ENCODE measurements around the gene AMELX. TPM values are rescaled to one million over a fixed set of nuclear protein-coding genes. Genes with fewer than 3 reads are reported as not detected.

Gene AMELX
- total RNA-seq, 2 donors from 2014 or later, result not detected

DNA sequence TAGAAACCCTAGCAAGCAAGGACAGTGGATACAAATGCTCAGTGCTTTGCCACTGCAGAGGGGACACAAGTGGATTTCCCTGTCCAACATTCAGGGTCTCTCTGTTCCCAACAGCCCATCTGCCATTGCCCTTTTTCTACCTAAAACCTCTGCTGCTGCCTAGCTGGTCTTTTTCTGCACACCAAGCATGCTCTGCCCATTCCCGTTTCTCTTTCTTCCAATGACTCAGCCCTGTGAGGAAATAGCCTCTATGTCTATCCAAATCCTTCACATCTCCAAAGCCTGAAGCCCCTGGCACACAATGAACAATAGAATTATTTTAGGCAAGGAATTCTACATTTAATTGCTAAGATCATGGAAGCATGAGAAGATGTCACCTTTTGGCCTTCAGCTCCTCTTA, 5.7 kb upstream of the AMELX start:
- Histone ChIP-seq H3K4me1 (ENCODE audit: control insufficient read depth, insufficient read depth, low read length) (no peaks in the 10 kb centered on the region), H3K4me3 (ENCODE audit: low read length) (no peak overlapping the region), H3K9ac (ENCODE audit: extremely low read depth, low read length, poor library complexity, severe bottlenecking) (no peak overlapping the region), H3K9me3 (ENCODE audit: control insufficient read depth, low read length) (no peaks in the 10 kb centered on the region), H3K27me3 (ENCODE audit: control insufficient read depth, insufficient read depth, low read length, poor library complexity, severe bottlenecking) (no peaks in the 10 kb centered on the region), H3K27ac (ENCODE audit: low read depth, low read length) (no peak overlapping the region), H3K36me3 (ENCODE audit: control insufficient read depth, insufficient read depth, low read length) (no peaks in the 10 kb centered on the region)
- Mint-ChIP-seq H3K27ac (no peak overlapping the region), H3K4me1 (no peaks in the 10 kb centered on the region), H3K4me3 (no peak overlapping the region), H3K36me3 (ENCODE audit: low read depth) (no peaks in the 10 kb centered on the region), H3K27me3 (ENCODE audit: insufficient read depth) (no peaks in the 10 kb centered on the region), H3K9me3 (peaks cover 35% of the 10 kb centered on the region)
- 95% methylated on average over 1 of the region's 1 CpG; no CpG with 5 or more reads in 1 of the 2 experiments for WGBS, 2 experiments (ENCODE audit: insufficient coverage in 1 of 2, insufficient read length in 1 of 2)
- TF ChIP-seq, protein P1, sequence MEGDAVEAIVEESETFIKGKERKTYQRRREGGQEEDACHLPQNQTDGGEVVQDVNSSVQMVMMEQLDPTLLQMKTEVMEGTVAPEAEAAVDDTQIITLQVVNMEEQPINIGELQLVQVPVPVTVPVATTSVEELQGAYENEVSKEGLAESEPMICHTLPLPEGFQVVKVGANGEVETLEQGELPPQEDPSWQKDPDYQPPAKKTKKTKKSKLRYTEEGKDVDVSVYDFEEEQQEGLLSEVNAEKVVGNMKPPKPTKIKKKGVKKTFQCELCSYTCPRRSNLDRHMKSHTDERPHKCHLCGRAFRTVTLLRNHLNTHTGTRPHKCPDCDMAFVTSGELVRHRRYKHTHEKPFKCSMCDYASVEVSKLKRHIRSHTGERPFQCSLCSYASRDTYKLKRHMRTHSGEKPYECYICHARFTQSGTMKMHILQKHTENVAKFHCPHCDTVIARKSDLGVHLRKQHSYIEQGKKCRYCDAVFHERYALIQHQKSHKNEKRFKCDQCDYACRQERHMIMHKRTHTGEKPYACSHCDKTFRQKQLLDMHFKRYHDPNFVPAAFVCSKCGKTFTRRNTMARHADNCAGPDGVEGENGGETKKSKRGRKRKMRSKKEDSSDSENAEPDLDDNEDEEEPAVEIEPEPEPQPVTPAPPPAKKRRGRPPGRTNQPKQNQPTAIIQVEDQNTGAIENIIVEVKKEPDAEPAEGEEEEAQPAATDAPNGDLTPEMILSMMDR (conservative IDR thresholded peaks at IDR 0.05), result no peak
- DNase-seq, result no peak

DNA sequence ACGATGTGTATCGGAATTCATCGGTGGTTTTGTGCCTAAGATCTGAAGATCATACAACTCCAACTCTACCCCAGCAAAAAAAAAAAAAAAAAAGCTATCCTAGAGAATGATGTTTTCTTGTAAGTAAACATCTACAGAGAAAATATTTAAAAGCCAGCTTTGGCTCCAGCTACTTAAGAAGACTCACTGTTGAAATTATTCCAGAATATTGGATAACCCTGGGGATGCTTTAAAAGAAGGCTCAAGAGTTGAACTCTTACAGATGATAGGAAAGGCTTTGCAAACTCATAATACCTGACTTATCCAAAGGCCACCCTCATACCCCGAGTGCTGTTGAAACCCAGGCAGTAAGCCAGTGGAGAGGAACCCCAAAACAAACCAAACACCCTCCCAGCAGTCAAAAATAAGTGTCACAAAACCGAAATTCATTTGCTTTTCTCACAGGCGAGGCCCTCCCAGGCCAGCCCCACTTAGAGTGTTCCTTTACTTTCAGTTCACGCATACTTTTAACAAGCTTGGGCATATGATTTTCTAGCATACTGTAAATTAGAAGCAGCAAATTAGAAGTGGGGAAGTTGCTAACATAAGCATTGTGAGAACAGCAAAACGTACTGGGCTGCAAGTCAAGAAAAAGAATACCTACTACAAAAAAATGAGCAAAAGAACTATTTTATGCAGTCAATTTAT, 2.7 kb upstream of the AMELX start:
- peaks cover 3% of the 10 kb centered on the region for H3K27me3 Mint-ChIP-seq (ENCODE audit: insufficient read depth)
- Histone ChIP-seq H3K9me3 (ENCODE audit: control insufficient read depth, low read length) (no peaks in the 10 kb centered on the region), H3K9ac (ENCODE audit: extremely low read depth, low read length, poor library complexity, severe bottlenecking) (no peak overlapping the region), H3K4me1 (ENCODE audit: control insufficient read depth, insufficient read depth, low read length) (no peaks in the 10 kb centered on the region), H3K36me3 (ENCODE audit: control insufficient read depth, insufficient read depth, low read length) (no peaks in the 10 kb centered on the region), H3K4me3 (ENCODE audit: low read length) (no peak overlapping the region), H3K27me3 (ENCODE audit: control insufficient read depth, insufficient read depth, low read length, poor library complexity, severe bottlenecking) (no peaks in the 10 kb centered on the region), H3K27ac (ENCODE audit: low read depth, low read length) (no peak overlapping the region)
- WGBS, 2 experiments (ENCODE audit: insufficient coverage in 1 of 2, insufficient read length in 1 of 2), result 98% methylated on average over 4 of the region's 8 CpGs; no CpG with 5 or more reads in 1 of the 2 experiments
- H3K4me1 Mint-ChIP-seq, result no peaks in the 10 kb centered on the region
- DNase-seq, result no peak
- TF ChIP-seq, protein P1 (conservative IDR thresholded peaks at IDR 0.05), result no peak
- no peaks in the 10 kb centered on the region for H3K36me3 Mint-ChIP-seq (ENCODE audit: low read depth)
- H3K4me3 Mint-ChIP-seq, result no peak overlapping the region
- H3K9me3 Mint-ChIP-seq, result peaks cover 19% of the 10 kb centered on the region
- no peak overlapping the region for H3K27ac Mint-ChIP-seq

DNA sequence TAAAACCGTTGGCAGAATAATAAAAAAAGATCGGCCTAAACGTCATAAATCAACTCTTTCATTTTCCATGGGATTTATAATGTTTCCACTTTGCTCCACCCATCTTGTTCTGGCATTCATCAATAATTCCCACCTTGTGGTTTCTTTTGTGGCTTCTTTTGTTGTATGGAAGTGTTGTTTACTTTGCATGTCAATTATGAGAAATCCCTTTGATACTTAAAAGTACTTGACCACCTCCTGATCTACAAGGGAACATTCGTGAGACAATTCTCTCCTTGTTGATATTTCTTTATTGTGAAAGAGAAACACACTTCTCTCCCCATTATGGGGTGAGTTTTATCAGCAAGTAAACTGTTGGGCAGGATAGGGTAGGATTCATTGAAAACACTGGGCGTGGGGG, 2.8 kb downstream of the AMELX start:
- no peaks in the 10 kb centered on the region for H3K36me3 Mint-ChIP-seq (ENCODE audit: low read depth)
- H3K4me1 Mint-ChIP-seq, result no peaks in the 10 kb centered on the region
- H3K4me1 ChIP-seq (ENCODE audit: control insufficient read depth, insufficient read depth, low read length), result no peaks in the 10 kb centered on the region
- no peaks in the 10 kb centered on the region for H3K36me3 ChIP-seq (ENCODE audit: control insufficient read depth, insufficient read depth, low read length)
- no peaks in the 10 kb centered on the region for H3K9me3 ChIP-seq (ENCODE audit: control insufficient read depth, low read length)
- no peak overlapping the region for H3K9ac ChIP-seq (ENCODE audit: extremely low read depth, low read length, poor library complexity, severe bottlenecking)
- H3K4me3 ChIP-seq (ENCODE audit: low read length), result no peak overlapping the region
- H3K27ac Mint-ChIP-seq, result no peak overlapping the region
- H3K27ac ChIP-seq (ENCODE audit: low read depth, low read length), result no peak overlapping the region
- no peaks in the 10 kb centered on the region for H3K27me3 ChIP-seq (ENCODE audit: control insufficient read depth, insufficient read depth, low read length, poor library complexity, severe bottlenecking)
- TF ChIP-seq, protein P1 (conservative IDR thresholded peaks at IDR 0.05), result no peak
- no peak for DNase-seq
- peaks cover 27% of the 10 kb centered on the region for H3K9me3 Mint-ChIP-seq
- 76% methylated on average over 4 of the region's 5 CpGs; no CpG with 5 or more reads in 1 of the 2 experiments for WGBS, 2 experiments (ENCODE audit: insufficient coverage in 1 of 2, insufficient read length in 1 of 2)
- H3K27me3 Mint-ChIP-seq (ENCODE audit: insufficient read depth), result peaks cover 3% of the 10 kb centered on the region
- H3K4me3 Mint-ChIP-seq, result no peak overlapping the region

All from endodermal cell (in vitro differentiated cells).